Upper lobe of left lung (tissue), 6 donors: Measurements from ENCODE around the gene FAM120AOS. TPM values are rescaled to one million over a fixed set of nuclear protein-coding genes. Genes with fewer than 3 reads are reported as not detected.

Source experiments
- ATAC-seq, 2 donors: fragments of 200-7000 bp; cut with Tn5 transposase; one replicate each; pipeline ENCODE4 v1.9.1; 2022; ENCODE audit warnings: mild to moderate bottlenecking in 2 of 2, moderate library complexity in 2 of 2; ENCODE audit not compliant: low FRiP score in 2 of 2
- DNase-seq, 2 donors: peaks; one replicate each; pipeline ENCODE4 v3.0.0-alpha.2; 2019 to 2020
- H3K27ac ChIP-seq, 4 donors: fragments of 200-600 bp; sonication (generic); one replicate each; pipeline ENCODE4 v1.5.1; 2016 to 2019
- H3K27me3 ChIP-seq, 4 donors: fragments of 200-600 bp; sonication (generic); one replicate each; pipeline ENCODE4 v1.5.1; 2017 to 2019
- H3K36me3 ChIP-seq, 4 donors: fragments of 200-600 bp; sonication (generic); one replicate each; pipeline ENCODE4 v1.5.1; 2016 to 2019
- H3K4me1 ChIP-seq, 4 donors: fragments of 200-600 bp; sonication (generic); one replicate each; pipeline ENCODE4 v1.5.1; 2018 to 2019
- H3K4me3 ChIP-seq, 4 donors: fragments of 200-600 bp; sonication (generic); one replicate each; pipeline ENCODE4 v1.5.1; 2017 to 2019; ENCODE audit warnings: mild to moderate bottlenecking in 2 of 4, moderate library complexity in 1 of 4
- H3K9me3 ChIP-seq, 4 donors: fragments of 200-600 bp; sonication (generic); one replicate each; pipeline ENCODE4 v1.5.1; 2018 to 2019
- CTCF ChIP-seq, 6 experiments: fragments of 450-650 bp in 4 of 6; fragments of 200-600 bp in 2 of 6; sonication (generic) in 2 of 6; IDR thresholded peaks; one replicate each; pipeline ENCODE4 v1.5.1; 2016 to 2019; ENCODE audit warnings: antibody characterized with exemption in 6 of 6
- EP300 ChIP-seq, 4 donors: sonication (generic); formaldehyde crosslinking; IDR thresholded peaks; one replicate each; pipeline ENCODE4 v1.5.1; 2017; ENCODE audit warnings: antibody characterized with exemption in 4 of 4, control low read depth in 2 of 4
- POLR2A ChIP-seq, 4 donors: fragments of 450-650 bp; IDR thresholded peaks; one replicate each; pipeline ENCODE4 v1.5.1; 2016 to 2017; ENCODE audit warnings: antibody characterized with exemption in 4 of 4, mild to moderate bottlenecking in 2 of 4
- POLR2AphosphoS5 ChIP-seq, 2 donors: sonication (generic); formaldehyde crosslinking; IDR thresholded peaks; one replicate each; pipeline ENCODE4 v1.5.1; 2017; ENCODE audit warnings: antibody characterized with exemption in 2 of 2
- WGBS, 2 donors: methylation state at CpG; one replicate each; pipeline ENCODE4 v1.1.5; 2017 to 2018; 5-methylcytosine and 5-hydroxymethylcytosine counted together
- total RNA-seq, 6 donors: library from RNA; depleted of rRNA in 4 of 6; stranded (reverse); fragments of >200 nt in 4 of 6; gene quantifications; one replicate each; pipeline versions ENCODE4 v1.1.0 to v1.2.1, GENCODE V29; 2016 to 2021
- donor health status: DM: no; HTN: no; CAD: no; lungs with moderate emphysema.
- donor health status: DM: no; HTN: yes; CAD: no; lungs with severe emphysema.

The FAM120AOS gene
- total RNA-seq, 6 donors from 2014 or later = 34.5 to 62.8 (median 47.9) TPM

GRCh38 chr9:93476924-93477323 lies 23.5 kb upstream of the FAM120AOS start:
- Histone ChIP-seq H3K36me3 (peaks cover 0 to 26% (median 2%) of the 10 kb centered on the region in 4 donors), H3K4me1 (peaks cover 9 to 11% (median 10%) of the 10 kb centered on the region in 4 donors), H3K4me3 (no peak overlapping the region), H3K27me3 (no peaks in the 10 kb centered on the region), H3K27ac (no peak overlapping the region), H3K9me3 (no peaks in the 10 kb centered on the region)
- TF ChIP-seq POLR2A (IDR thresholded peaks at IDR 0.05) (no peak), CTCF (IDR thresholded peaks at IDR 0.05) (no peak), EP300 (IDR thresholded peaks at IDR 0.05) (no peak), POLR2AphosphoS5 (IDR thresholded peaks at IDR 0.05) (no peak)
- ATAC-seq = no peak
- 92 to 93% methylated on average over 4 of the region's 4 CpGs for WGBS, 2 donors
- no peak for DNase-seq

GRCh38 chr9:93475856-93476255 lies 22.5 kb upstream of the FAM120AOS start:
- Histone ChIP-seq H3K27ac (peak overlapping the region in 1 of 4 donors; percentile 14), H3K9me3 (no peaks in the 10 kb centered on the region), H3K4me1 (peaks cover 10 to 18% (median 17%) of the 10 kb centered on the region in 4 donors), H3K4me3 (no peak overlapping the region), H3K36me3 (peaks cover 0 to 33% (median 2%) of the 10 kb centered on the region in 4 donors), H3K27me3 (no peaks in the 10 kb centered on the region)
- TF ChIP-seq POLR2A (IDR thresholded peaks at IDR 0.05) = no peak
- TF ChIP-seq POLR2AphosphoS5 (IDR thresholded peaks at IDR 0.05) = no peak
- no peak for TF ChIP-seq EP300 (IDR thresholded peaks at IDR 0.05)
- TF ChIP-seq CTCF (IDR thresholded peaks at IDR 0.05) = no peak
- ATAC-seq (no peak), DNase-seq (no peak)
- WGBS, 2 donors = 70 to 71% methylated on average over 3 of the region's 3 CpGs

- 87 to 93% methylated on average over 3 of the region's 3 CpGs for WGBS, 2 donors
- ATAC-seq = no peak
- DNase-seq = no peak
- no peaks in the 10 kb centered on the region for H3K27me3 ChIP-seq
- peaks cover 0 to 33% (median 2%) of the 10 kb centered on the region in 4 donors for H3K36me3 ChIP-seq
- no peak overlapping the region for H3K27ac ChIP-seq
- H3K9me3 ChIP-seq = no peaks in the 10 kb centered on the region
- no peak overlapping the region for H3K4me3 ChIP-seq
- H3K4me1 ChIP-seq = peaks cover 10 to 25% (median 18%) of the 10 kb centered on the region in 4 donors
- no peak for TF ChIP-seq CTCF (IDR thresholded peaks at IDR 0.05)
These were observed 21.7 kb upstream of the FAM120AOS start for GRCh38 chr9:93475108-93475507.

- ATAC-seq = peak in 1 of 2 donors; percentile 29
- WGBS, 2 donors = 94 to 95% methylated on average over 5 of the region's 5 CpGs
- Histone ChIP-seq H3K36me3 (peaks cover 0 to 33% (median 2%) of the 10 kb centered on the region in 4 donors), H3K4me1 (peaks cover 18 to 42% (median 32%) of the 10 kb centered on the region in 4 donors), H3K4me3 (no peak overlapping the region), H3K9me3 (no peaks in the 10 kb centered on the region), H3K27me3 (no peaks in the 10 kb centered on the region), H3K27ac (no peak overlapping the region)
- DNase-seq = no peak
- TF ChIP-seq EP300 (IDR thresholded peaks at IDR 0.05) = no peak
- TF ChIP-seq POLR2A (IDR thresholded peaks at IDR 0.05) = no peak
- TF ChIP-seq CTCF (IDR thresholded peaks at IDR 0.05) = no peak
- no peak for TF ChIP-seq POLR2AphosphoS5 (IDR thresholded peaks at IDR 0.05)
These were observed 20.0 kb upstream of the FAM120AOS start for GRCh38 chr9:93473411-93473810.

- H3K9me3 ChIP-seq = no peaks in the 10 kb centered on the region
- TF ChIP-seq POLR2A (IDR thresholded peaks at IDR 0.05) (no peak), EP300 (IDR thresholded peaks at IDR 0.05) (no peak), POLR2AphosphoS5 (IDR thresholded peaks at IDR 0.05) (no peak), CTCF (IDR thresholded peaks at IDR 0.05) (no peak)
- no peaks in the 10 kb centered on the region for H3K27me3 ChIP-seq
- peaks cover 38 to 61% (median 52%) of the 10 kb centered on the region in 4 donors for H3K4me1 ChIP-seq
- 62 to 72% methylated on average over 6 of the region's 6 CpGs for WGBS, 2 donors
- peak overlapping the region in 1 of 4 donors; percentile 16 for H3K27ac ChIP-seq
- H3K4me3 ChIP-seq = no peak overlapping the region
- peaks cover 0 to 25% (median 2%) of the 10 kb centered on the region in 4 donors for H3K36me3 ChIP-seq
- no peak for DNase-seq
- ATAC-seq = no peak
These were observed 17.7 kb upstream of the FAM120AOS start for GRCh38 chr9:93471124-93471523.
